NCI-H1436 treated with DMSO at 0.1 percent for 48 hours (cell line): ENCODE data around the gene MYO15B.
"Not testable (repeated sequence)": the region's sequence is repeated elsewhere in the genome, so short reads cannot be mapped to it uniquely, and the experiment has no call there.

Experiments
- DNase-seq: peaks from one replicate; lab custom pipeline; 2025; lab: John Stamatoyannopoulos, UW

MYO15B gene

DNA sequence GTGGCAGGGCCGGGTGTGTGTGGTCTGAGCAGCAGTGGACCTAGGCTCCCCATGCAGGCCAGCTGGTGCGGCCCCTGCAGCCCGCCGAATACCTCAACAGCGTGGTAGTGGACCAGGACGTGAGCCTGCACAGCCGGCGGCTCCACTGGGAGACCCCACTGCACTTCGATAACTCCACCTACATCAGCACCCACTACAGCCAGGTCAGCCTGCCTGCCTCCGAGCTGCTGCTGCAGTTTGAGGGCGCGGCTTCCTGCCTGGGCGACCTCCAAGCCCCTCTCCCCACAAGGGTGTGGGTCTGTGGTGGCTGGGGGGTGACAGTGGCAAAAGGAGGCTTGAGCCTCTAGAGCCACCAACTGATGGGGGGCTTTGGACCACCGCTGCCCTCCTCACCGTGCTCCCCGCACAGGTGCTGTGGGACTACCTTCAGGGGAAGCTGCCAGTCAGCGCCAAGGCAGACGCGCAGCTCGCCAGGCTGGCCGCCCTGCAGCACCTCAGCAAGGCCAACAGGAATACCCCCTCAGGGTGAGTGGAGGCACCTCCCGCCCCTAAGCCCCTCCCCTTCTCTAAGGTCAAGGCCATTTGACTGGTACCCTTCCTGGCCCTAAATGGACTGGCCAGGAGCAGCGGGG, 37.2 kb downstream of the MYO15B start:
- DNase-seq = no peak

DNA sequence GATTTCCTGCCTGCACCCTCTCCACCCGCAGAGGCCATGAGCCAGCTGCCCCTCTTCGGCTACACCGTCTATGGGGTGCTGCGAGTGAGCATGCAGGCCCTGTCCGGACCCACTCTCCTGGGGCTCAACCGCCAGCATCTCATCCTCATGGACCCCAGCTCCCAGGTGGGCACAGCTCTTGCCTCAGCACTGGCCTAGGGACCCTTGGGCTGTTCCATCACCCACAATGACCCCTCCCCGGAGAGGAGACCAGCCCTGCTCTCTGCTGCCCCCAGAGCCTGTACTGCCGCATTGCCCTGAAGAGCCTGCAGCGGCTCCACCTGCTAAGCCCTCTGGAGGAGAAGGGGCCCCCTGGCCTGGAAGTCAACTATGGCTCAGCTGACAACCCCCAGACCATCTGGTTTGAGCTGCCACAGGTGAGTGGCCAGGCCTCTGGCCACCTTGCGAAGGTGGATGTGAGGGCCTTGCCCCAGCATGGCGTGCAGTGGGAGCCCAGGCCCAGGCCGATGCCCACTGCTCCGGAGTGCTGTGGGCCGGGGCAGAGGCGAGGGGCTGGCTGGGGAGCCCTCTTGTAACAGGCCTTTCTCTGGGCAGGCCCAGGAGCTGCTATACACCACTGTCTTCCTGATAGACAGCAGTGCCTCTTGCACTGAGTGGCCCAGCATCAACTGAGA, 38.4 kb downstream of the MYO15B start:
- no peak for DNase-seq

DNA sequence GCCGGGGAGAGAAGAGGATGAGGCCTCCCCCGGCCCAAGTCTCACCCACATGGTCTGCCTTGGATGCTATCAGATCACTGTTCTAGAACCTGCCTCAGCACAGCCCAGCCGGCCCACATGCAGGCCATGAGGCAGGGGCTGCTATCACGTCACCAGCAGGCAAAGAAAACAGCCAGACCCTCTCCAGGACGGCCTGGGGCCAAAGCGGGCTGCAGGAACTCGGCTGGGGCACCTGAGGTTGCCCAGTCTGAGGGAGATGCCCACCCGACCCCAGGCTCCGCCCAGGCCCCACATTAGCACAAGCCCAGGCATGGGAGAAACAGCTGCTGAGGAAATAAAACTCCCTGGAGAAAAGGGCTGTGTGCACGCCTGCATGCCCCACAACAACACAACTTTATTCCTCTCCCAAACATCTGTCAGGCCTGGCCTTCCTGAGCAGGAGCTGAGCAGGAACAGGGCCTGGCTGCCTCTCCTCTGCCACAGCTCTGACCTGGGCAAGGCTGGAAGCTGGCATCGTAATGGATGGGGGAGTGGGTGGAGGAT, 39.0 kb downstream of the MYO15B start:
- DNase-seq = no peak

DNA sequence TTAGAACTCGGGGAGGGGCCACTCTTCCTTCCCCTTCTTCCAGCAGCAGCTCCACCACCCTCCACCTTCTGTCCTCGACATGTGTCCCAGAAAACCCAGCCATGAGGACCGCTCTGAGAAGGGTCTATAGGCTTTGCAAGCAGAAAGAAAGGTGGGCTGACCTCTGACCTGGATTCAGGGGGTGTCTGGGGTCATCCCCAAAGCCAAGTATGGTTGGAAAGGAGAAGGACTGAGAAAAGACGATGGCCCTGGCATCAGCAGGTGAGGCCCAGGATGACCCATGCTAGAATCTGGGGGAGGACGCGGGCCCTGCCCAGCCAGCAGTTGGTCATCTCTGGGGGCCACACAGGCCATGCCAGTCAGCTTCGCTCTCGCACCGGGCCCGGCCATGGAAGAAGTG, 39.5 kb downstream of the MYO15B start:
- DNase-seq = no peak

DNA sequence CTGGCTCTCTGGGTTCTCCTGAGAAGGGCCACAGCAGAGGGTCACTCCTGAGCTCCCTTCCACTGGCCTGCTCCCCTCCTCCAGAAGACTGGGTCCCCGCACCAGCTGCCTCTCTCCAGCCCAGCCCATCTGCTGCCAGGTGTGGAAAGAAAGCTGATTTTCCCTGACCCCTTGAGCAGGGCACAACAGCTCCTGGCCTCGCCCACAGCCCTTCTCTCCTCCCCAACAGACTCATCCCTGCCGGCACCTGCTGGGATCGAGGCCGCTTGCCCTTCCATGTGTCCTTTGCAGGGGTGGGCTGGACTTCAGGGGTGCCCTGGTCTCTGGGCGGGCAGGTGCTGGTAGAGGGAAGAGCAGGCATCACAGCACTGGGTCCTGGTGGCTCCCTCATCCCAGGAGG, 40.8 kb downstream of the MYO15B start:
- DNase-seq = no peak

DNA sequence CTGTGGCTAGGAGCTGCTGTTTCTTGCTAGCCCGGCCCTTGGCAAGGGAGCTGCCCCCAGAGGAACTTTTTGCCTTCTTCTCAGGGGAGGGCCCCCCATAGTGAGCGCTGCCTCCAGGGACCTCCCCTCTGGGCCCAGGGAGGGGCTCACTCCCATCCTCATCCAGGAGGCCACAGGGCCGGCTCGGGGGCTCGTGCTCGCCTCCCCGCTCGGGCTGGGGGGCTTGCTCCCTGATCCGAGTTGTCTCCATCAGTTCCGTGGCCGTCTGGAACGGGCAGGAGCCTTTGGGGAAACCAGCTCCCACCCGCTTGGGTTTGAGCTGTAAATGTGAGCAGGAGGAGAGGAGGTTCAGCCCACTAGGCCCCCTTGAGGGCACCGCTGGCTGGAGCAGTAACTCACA, 41.6 kb downstream of the MYO15B start:
- no peak for DNase-seq

DNA sequence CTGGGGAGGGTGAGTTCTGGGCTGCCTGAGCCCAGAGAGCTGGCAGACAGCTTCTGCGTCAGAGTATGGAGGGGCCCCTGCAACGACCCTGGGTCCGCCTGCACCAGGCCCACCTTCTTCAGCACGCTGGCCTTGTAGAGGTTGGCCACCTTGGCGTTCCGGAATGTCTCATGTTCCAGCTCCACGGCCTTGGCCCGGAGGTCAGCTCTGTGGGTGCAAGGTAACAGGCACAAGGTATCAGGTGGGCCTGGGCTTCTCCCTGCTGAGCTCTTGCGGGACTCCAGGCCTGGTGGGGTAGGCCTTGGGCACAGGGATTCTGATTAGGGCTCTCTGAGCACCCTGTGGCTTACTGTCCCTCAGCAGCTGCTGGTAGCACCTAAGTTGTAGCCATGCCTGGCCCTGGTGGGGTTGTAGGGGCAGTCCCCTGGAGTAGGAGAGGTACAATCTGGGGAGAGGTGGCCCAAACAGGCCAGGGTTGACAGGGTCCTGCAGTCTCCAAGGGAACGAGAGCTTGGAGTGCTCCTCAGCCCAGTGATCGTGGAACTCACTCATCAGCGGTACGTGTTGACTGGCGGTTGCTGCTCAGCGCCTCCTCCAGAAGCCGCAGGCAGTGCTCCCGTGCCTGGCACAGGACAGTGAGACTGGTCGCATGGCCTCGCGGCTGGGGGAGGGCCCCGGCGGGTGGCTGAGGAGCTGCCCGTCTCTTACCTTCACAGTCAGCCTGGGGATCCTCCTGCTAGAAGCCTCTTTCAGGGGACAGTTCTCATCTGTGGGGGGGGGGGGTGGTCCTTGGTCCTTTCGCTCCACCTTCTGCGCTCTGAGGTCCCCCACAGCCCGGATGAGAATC, 42.7 kb downstream of the MYO15B start:
- DNase-seq = no peak

DNA sequence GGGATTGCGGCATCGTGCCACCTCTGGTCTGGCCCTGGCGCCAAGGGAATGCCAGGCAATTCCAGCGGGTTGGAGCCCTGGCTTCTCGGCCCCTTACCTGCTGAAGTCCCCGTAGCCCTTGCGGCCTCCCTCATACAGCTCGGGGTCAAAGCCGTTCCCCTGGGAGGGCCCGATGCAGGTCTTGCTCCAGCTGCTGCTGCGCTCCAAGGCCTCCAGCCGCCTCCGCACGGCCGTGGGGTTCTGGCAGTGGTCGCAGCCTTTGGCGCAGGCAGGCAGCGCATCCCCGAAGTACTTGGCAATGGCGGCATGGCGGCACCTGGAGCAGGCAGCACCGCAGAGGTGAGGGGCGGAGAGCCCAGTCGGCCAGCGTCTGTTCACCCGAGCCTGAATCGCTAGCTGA, 43.8 kb downstream of the MYO15B start:
- no peak for DNase-seq

DNA sequence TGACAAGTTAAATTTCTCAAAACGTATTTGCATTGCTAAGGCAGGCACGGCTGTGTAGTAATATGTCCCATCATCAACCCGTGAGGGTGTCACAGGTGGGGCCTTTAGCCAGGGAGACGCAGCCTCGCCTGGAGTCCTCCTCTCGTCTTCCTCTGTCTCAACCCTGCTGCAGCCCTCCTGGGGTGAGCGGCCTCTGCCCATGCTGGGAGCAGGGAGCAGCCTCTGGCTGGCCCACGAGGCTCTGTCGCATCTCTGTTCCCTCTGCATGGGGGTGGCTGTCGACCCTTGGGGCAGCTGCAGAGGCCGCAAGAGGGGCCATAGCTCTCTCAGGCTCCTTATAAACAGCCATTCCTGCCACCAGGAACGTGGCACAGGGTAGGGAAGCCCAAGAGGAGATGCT, 44.8 kb downstream of the MYO15B start:
- DNase-seq = no peak

DNA sequence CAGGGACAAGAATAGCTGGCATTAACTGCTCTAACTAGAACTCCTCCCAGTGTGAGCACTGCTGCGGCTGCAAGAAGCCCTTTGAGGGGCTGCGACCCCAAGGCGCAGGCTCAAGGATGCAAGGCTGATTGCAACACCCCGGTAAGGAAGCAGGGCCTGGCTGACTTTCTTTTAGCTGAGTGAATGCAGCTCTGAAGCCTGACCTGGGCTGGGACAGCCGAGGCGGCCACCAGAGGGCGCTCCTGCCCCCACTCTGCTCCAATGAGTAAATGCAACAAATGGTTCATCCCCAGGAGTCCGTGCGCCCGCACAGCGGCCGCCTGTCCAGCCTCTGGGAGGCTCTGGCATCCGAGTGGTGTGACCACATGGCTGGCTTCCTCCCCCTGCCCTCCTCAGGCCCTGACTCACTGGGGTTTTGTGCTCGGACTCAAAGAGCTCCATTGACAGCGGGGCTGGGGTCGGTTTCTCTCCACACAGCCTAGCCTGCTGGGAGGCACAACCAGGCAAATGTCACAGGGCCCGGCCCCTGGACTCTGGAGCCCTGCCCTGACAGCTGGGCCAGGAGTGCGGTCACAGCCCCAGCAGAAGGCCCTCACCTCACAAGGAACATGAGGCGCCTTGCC, 45.4 kb downstream of the MYO15B start, which contains the start of gene SMIM5:
Gene SMIM5 (plus strand): TSS at position 572 of the 623 bp plus-strand sequence. CDS start 6,768 bp downstream, outside the sequence.
- no peak for DNase-seq

DNA sequence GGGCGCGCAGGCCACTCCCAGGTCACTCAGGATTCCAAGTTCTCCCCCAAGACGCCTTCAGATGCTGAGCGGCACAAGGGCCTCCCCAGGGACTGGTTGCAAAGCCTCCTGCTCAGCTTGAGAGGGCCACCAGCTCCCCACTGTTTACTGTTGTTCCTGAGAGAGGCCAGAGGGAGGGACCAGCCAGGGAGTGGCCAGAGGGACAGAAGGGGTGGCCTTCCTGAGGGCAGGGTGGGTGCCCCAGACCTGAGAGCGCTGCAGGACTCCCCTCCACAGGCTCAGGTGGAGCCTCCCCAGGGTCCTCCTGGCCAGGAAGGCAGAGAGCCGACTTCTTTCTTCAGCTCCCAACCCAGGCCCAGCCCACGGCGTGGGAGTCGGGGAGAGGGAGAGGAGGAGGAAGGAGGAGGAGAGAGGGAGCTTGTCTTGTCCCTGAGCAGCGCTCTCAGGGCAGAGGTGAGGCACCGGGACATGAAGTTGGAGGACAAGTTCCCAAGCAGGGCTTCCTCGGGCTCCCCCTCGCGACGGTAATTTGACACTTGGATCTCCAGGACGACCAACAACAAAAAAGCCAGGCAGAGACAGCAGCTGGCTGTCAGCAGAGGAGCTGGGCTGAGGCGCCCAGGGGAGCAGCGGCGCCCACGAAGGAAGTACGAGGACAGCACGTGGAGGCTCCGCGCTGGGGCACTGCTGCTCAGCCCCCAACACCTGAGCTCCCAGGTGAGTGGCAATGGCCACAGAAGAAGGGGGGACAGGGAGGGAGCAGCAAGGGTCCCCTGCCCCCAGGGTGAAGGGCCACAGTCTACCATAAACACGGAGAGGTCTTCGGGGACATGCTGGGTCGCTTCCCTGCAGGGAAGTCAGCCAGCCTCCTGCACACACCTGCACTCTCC, 46.1 kb downstream of the MYO15B start:
- DNase-seq = peak; percentile 52

DNA sequence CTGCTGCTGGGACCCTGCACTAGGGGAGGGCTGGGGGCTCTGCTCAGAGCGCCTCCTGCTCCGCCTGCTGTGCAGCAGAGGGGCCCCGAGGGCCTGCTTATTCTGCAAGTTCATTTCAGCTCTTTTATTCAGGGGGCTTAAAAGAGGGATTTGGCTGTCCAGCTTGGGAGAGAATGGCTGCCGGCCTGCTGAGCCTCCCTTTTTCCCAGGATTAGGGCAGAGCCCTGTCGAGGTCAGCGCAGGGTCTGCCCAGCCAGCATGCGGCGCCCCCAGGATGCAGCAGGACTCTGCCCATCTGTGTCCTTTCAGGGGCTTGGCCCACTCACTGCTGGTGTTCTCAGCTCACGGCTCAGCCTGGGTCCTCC, 46.8 kb downstream of the MYO15B start:
- no peak for DNase-seq

DNA sequence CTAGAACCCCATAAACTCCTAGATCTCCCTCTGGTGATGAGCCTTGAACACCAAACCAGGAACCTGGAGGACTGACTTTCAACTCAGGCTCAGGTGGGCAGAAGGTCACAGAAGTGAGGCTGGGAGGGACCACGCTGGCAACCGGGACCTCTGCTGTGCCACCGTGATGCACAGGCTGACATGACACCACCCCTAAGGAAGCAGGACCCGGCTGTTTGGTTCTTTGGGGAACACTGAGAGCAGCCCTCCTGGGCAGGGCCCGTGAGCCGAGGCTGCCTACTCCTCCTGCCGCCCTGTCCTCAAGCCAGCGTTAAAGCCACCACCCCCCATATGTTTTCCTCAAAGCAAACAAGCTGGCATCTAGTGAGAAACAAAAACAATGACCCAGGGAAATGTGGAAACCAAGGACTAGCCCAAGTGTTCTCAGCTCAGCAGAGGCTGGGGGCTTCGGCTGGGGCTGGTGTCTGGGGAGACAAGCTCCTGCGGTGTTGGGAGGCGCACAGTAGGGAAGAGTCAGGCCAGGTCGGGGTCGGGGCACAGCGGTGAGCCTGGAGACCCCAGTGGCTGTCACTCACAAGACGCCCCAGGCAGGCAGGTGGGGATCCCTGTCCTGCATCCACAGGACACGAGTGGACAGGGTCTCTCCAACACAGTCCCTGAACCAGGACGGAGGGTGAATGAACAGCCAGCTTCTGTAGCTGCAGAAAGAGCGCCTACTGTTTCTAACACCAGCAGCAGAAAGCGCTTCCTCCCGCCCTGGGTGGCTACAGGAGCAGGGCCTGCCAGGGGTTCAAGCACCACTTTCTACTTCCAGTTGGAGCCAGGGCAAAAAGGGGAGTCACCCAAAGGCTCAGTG, 47.4 kb downstream of the MYO15B start:
- DNase-seq = no peak

DNA sequence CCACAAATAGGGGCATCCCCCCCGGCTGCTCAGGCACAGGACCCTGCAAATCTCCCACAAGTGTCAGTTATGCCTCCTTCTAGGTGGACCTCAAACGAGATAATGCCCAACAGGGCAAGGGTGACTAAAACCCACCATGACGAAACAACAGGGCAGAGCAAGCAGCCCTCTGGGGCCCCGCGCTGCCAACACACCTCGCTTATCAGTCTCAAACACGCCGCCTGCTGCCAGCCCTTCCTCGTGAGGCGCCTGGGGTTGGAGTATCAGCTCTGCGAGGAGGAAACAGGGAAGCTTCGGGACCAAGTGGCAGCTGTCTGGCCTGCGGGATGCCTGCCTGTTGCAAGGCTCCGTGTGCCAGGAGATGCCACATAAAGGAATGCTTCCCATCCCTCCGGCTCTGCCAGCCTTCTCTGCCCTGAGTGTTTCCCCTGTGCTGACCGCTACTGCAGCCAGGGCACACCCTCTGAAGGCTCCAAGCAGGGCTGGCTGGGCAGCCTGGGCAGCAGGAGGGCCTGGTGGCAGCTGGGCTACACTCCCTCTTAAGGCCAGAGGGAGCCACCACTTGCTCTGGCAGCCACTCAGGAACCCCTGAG, 48.1 kb downstream of the MYO15B start:
- no peak for DNase-seq

DNA sequence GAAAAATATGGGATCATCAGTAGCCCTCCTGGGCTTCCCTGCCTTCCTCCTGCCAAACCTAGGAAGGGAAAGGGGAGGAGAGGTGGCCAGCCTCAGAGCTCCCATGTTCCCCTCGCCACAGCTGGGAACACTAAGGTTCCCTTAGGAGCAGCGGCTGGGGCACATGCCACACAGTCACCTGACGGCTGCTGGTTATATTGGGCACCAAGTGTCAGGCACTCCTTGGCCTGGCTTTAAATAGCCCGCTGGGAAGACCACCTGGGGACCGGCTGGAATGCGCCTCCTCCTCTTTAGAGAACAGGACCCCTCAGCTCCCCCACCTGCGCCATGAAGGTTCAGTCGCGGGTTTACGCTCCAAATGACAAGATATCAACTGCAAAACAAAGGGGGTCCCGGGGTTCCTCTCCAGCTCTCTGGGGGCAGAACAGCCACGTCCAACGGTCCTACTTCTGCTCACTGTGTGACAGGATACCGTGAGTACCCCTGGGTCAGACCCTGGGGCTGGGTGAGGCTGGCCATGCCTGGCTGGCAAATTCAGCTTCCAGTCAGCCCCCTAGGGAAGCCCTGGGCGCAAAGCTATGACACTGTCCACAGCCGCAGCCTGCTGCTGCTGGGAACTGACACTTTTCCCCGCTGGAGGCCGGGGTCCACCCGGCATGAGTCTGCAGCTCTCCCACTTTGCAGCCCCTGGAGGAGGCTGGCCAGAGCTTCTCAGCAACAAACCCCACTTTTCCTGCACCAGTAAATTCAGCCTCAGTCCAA, 49.0 kb downstream of the MYO15B start:
- DNase-seq = no peak

DNA sequence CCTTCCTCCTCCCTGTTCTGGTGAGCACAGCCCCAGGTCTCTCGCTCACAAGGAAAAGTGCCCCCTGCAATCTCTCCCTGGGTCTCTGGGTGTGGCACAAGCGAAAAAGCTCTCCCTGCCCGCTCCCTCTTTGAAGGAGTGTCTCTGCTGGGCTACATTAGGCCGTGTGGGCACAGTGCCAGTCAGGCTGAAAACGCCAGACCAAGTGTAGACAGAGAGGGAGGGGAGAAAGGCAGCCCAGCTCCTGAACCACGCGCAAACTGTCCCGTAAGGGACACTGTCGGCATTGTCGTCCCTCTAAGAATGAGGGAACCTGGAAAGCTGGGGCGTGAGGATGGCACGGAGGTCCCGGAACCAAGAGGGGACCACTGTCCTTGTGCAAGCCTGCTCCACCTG, 49.5 kb downstream of the MYO15B start:
- DNase-seq = no peak

DNA sequence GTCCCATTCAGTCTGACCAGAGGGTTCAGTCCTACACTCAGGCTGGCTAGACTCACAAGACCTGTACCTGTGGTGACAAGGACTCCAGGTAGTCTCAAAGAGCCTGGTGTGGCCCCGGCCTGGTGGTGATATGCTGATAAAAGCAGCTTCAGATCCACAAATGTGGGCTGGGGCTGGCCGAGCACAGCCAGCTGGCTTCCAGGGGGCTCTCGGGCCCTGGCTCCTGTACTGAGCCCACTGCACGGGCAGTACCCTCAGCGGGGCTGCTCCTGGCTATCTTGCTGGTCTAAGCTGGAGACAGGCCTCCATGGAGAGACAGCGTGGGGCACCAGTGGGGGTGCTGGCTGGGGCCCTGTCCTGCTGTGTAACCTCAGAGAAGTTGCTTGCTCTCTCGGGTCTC, 50.0 kb downstream of the MYO15B start:
- no peak for DNase-seq

DNA sequence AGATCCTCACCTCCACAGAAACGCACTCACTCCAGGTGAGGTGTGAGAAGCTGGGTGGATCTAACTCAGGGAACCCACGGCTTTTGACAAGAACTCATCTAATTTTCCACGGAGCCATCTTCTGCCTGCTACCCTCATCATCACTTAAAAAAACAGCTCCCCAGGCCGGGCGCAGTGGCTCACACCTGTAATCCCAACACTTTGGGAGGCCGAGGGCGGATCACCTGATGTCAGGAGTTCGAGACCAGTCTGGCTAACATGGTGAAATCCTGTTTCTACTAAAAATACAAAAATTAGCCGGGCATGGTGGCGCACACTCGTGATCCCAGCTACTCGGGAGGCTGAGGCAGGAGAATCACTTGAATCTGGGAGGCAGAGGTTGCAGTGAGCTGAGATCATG, 50.4 kb downstream of the MYO15B start:
- DNase-seq = not testable (repeated sequence)

DNA sequence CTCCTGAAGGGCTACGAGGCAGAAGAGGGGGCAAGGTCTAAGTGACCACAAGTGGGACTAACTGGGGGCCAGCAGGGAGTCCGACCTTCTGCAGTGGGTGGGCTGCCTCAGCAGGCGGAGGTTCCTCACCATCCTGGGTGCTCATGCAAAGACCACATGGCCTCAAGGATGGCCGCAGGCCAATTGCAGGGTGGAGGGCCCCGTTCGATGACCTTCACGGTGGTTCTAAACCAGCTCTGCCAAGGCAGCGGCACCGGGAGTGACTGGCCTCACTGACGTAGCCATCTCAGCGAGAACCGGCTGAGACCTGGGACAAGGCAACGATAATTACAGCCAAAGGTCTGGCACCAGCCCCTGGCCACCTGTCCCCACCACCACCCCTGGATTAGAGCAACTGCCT, 51.3 kb downstream of the MYO15B start:
- no peak for DNase-seq
